OCI-LY7 (cell line): ENCODE data around the gene NHS. TPM values are rescaled to one million over a fixed set of nuclear protein-coding genes. Genes with fewer than 3 reads are reported as not detected.

Source experiments
- BruUV-seq: library from RNA; stranded (reverse); fragments of 400-500 nt; replicated peaks from 2 replicates; lab custom pipeline; 2021; lab: Mats Ljungman, UMichigan
- CTCF ChIA-PET: fragments of 300-600 bp; sonication (Branson Sonifier 250); formaldehyde crosslinking; loops from one replicate; lab custom pipeline; 2022; ENCODE audit warnings: antibody characterized with exemption; ENCODE audit not compliant: unreplicated experiment; lab: Charles Lee
- POLR2A ChIA-PET: fragments of 300-600 bp; sonication (Branson Sonifier 250); formaldehyde crosslinking; loops from one replicate; lab custom pipeline; 2022; ENCODE audit warnings: antibody characterized with exemption; lab: Charles Lee
- DNase-seq: peaks from one replicate; pipeline ENCODE4 v3.0.0-alpha.2; 2015; ENCODE audit warnings: low spot score
- H2AFZ ChIP-seq: fragments of 200-600 bp; sonication (generic), shearing (Covaris generic); 2 replicates; pipeline ENCODE4 v1.6.1; 2014; ENCODE audit warnings: mild to moderate bottlenecking, antibody characterized with exemption, low read length, moderate library complexity
- H3K27ac ChIP-seq: fragments of 200-600 bp; sonication (generic); 2 replicates; pipeline ENCODE4 v1.5.1; 2014; ENCODE audit warnings: mixed run types, low read depth, mild to moderate bottlenecking, moderate library complexity, low read length, inconsistent platforms; ENCODE audit not compliant: poor library complexity, severe bottlenecking
- H3K36me3 ChIP-seq: fragments of 200-600 bp; sonication (generic); 2 replicates; pipeline ENCODE4 v1.6.1; 2014; ENCODE audit warnings: mild to moderate bottlenecking, antibody characterized with exemption, low read length, moderate library complexity, mixed read lengths; ENCODE audit not compliant: insufficient read depth
- H3K4me1 ChIP-seq: fragments of 200-600 bp; sonication (generic); 2 replicates; pipeline ENCODE4 v1.5.1; 2014; ENCODE audit warnings: mild to moderate bottlenecking, low read length; ENCODE audit not compliant: insufficient read depth, poor library complexity, severe bottlenecking
- H3K4me2 ChIP-seq: fragments of 200-600 bp; sonication (generic); 2 replicates; pipeline ENCODE4 v1.6.1; 2014; ENCODE audit warnings: mild to moderate bottlenecking, low read length
- H3K4me3 ChIP-seq: fragments of 200-600 bp; sonication (generic); 2 replicates; pipeline ENCODE4 v1.5.1; 2014; ENCODE audit warnings: mild to moderate bottlenecking, low read depth, low read length; ENCODE audit not compliant: poor library complexity, severe bottlenecking
- H3K79me2 ChIP-seq: fragments of 200-600 bp; sonication (generic); 2 replicates; pipeline ENCODE4 v1.6.1; 2016; ENCODE audit warnings: low read depth, mild to moderate bottlenecking, low read length, moderate library complexity, mixed read lengths; ENCODE audit not compliant: insufficient read depth
- H3K9me2 ChIP-seq: fragments of 200-600 bp; sonication (generic); 2 replicates; pipeline ENCODE4 v1.6.1; 2016; ENCODE audit warnings: mild to moderate bottlenecking, low read length, mixed read lengths; ENCODE audit not compliant: insufficient read depth
- H3K9me3 ChIP-seq: fragments of 200-600 bp; sonication (generic); 2 replicates; pipeline ENCODE4 v1.6.1; 2014; ENCODE audit warnings: mild to moderate bottlenecking, mixed run types, low read length, mixed read lengths
- H4K20me1 ChIP-seq: fragments of 200-600 bp; sonication (generic); 2 replicates; pipeline ENCODE4 v1.6.1; 2014; ENCODE audit warnings: mild to moderate bottlenecking, antibody characterized with exemption, low read length, moderate library complexity, mixed read lengths; ENCODE audit not compliant: insufficient read depth
- CTCF ChIP-seq: fragments of 200-600 bp; sonication (generic); conservative IDR thresholded peaks from 2 replicates; pipeline ENCODE4 v1.5.1; 2014; ENCODE audit warnings: mild to moderate bottlenecking, antibody characterized with exemption, low read length, moderate library complexity, mixed read lengths
- EZH2phosphoT487 ChIP-seq: fragments of 200-600 bp; sonication (generic); IDR thresholded peaks from 2 replicates; pipeline ENCODE4 v1.6.1; 2018; ENCODE audit warnings: low read depth, borderline replicate concordance, mild to moderate bottlenecking, mixed run types, antibody characterized with exemption, low read length, moderate library complexity, mixed read lengths
- intact Hi-C: fragments of 100-400 bp; cut with micrococcal nuclease; formaldehyde crosslinking; loops from one replicate; pipeline ENCODE4 v1.10.0; 2022; ENCODE audit not compliant: unreplicated experiment
- total RNA-seq, 2 experiments: library from RNA; depleted of rRNA in 1 of 2; stranded (reverse); fragments of >200 nt in 1 of 2; shearing (Covaris generic) in 1 of 2; gene quantifications; 2 replicates each; pipeline ENCODE4 v1.2.3, GENCODE V29; 2014 to 2022

The NHS gene
- total RNA-seq, 2 experiments from 2014 or later = not detected

- no peak overlapping the region for H3K4me3 ChIP-seq
- no peaks in the 10 kb centered on the region for H3K9me3 ChIP-seq
- no peaks in the 10 kb centered on the region for H4K20me1 ChIP-seq
- no peak for DNase-seq
- H3K27ac ChIP-seq = no peak overlapping the region
- H2AFZ ChIP-seq = no peak overlapping the region
- H3K4me1 ChIP-seq = no peaks in the 10 kb centered on the region
- no peaks in the 10 kb centered on the region for H3K9me2 ChIP-seq
- TF ChIP-seq CTCF (no peak), EZH2phosphoT487 (no peak)
- POLR2A ChIA-PET = no interaction called here
- no peaks in the 10 kb centered on the region for H3K36me3 ChIP-seq
- no peak overlapping the region for H3K4me2 ChIP-seq
- no TSS peak for BruUV-seq
- H3K79me2 ChIP-seq = no peaks in the 10 kb centered on the region
- intact Hi-C loops = no loop called here
- CTCF ChIA-PET = no interaction called here
Observed at GRCh38 chrX:17631647-17632046, 256.6 kb downstream of the NHS start.

GRCh38 chrX:17632942-17633341, 257.9 kb downstream of the NHS start:
- H3K9me3 ChIP-seq = no peaks in the 10 kb centered on the region
- no peak overlapping the region for H3K4me3 ChIP-seq
- BruUV-seq = no TSS peak
- intact Hi-C loops = no loop called here
- H3K4me1 ChIP-seq = no peaks in the 10 kb centered on the region
- CTCF ChIA-PET = no interaction called here
- no peak overlapping the region for H3K4me2 ChIP-seq
- H3K9me2 ChIP-seq = no peaks in the 10 kb centered on the region
- no peaks in the 10 kb centered on the region for H3K36me3 ChIP-seq
- DNase-seq = no peak
- no peaks in the 10 kb centered on the region for H4K20me1 ChIP-seq
- no peaks in the 10 kb centered on the region for H3K79me2 ChIP-seq
- no peak overlapping the region for H3K27ac ChIP-seq
- no peak overlapping the region for H2AFZ ChIP-seq
- POLR2A ChIA-PET = interaction anchor here (0.6 kb wide), 1 partner anchor 199 kb away, joined by 3 read pairs; no protein-coding TSS in a partner anchor
- no peak for TF ChIP-seq CTCF
- no peak for TF ChIP-seq EZH2phosphoT487

GRCh38 chrX:17633546-17633945, 258.5 kb downstream of the NHS start:
- no peak overlapping the region for H2AFZ ChIP-seq
- ChIA-PET CTCF (no interaction called here), POLR2A (interaction anchor here (0.6 kb wide), 1 partner anchor 199 kb away, joined by 3 read pairs; no protein-coding TSS in a partner anchor)
- no peaks in the 10 kb centered on the region for H4K20me1 ChIP-seq
- no peaks in the 10 kb centered on the region for H3K9me2 ChIP-seq
- intact Hi-C loops = no loop called here
- H3K4me3 ChIP-seq = no peak overlapping the region
- DNase-seq = no peak
- no peak overlapping the region for H3K27ac ChIP-seq
- H3K79me2 ChIP-seq = no peaks in the 10 kb centered on the region
- no peak overlapping the region for H3K4me2 ChIP-seq
- BruUV-seq = no TSS peak
- H3K4me1 ChIP-seq = no peaks in the 10 kb centered on the region
- TF ChIP-seq EZH2phosphoT487 (no peak), CTCF (no peak)
- no peaks in the 10 kb centered on the region for H3K36me3 ChIP-seq
- H3K9me3 ChIP-seq = no peaks in the 10 kb centered on the region
